HG02759 (cell line): ENCODE measurements around the gene GPRIN3.
"Not testable (repeated sequence)": the region's sequence is repeated elsewhere in the genome, so short reads cannot be mapped to it uniquely, and the experiment has no call there.

Experiments
- ATAC-seq: cut with Tn5 transposase; IDR thresholded peaks from one replicate; pipeline ENCODE4 v1.9.1; 2021; ENCODE audit warnings: mild to moderate bottlenecking, moderate library complexity; ENCODE audit not compliant: unreplicated experiment

Gene GPRIN3

GRCh38 chr4:89221167-89221867, 86.3 kb downstream of the GPRIN3 start:
- no peak for ATAC-seq

- no peak for ATAC-seq
These were observed 89.0 kb downstream of the GPRIN3 start for GRCh38 chr4:89218587-89218986.

- ATAC-seq: no peak
These were observed 90.0 kb downstream of the GPRIN3 start for GRCh38 chr4:89217604-89218003.

DNA sequence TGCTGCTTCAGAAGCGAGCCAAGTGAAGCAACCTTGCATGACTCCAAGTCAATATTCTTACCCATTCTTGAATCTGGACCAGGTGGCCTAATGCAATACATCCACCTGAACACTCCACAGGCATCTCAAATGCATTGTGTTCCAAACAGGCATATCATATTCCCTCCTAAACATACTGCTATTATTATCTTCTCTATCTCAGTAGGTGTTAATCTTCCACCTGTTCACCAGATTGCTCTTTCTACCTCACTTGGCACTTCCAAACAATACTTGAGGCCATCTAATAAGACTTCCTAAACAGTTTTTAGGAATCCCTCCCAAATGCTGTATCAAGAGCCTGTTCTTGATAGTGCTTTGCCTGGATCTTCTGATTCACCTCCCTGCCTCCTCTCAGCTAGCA, 90.7 kb downstream of the GPRIN3 start:
- ATAC-seq: no peak

- no peak for ATAC-seq
These were observed 91.2 kb downstream of the GPRIN3 start for GRCh38 chr4:89216422-89216821.

DNA sequence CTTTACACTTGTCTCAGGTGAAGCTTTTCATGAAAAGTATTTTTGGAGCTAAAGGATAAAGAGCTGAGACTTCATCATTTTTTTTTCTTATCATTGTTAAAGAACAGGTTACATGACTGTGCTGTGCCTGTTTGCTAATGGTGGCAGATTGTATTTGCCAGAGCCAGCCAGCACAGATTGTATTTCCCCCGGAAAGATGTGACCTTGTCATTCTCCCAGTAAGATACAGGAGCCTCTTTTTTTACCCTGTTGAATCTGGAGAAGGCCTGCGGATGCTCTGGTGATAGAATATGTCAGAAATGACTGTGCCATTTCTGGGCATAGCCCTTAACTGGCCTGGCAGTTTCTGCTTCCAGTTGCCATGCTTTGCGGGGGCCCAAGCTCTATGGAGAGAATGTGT, 91.9 kb downstream of the GPRIN3 start:
- no peak for ATAC-seq

GRCh38 chr4:89214308-89214707, 93.3 kb downstream of the GPRIN3 start:
- no peak for ATAC-seq

DNA sequence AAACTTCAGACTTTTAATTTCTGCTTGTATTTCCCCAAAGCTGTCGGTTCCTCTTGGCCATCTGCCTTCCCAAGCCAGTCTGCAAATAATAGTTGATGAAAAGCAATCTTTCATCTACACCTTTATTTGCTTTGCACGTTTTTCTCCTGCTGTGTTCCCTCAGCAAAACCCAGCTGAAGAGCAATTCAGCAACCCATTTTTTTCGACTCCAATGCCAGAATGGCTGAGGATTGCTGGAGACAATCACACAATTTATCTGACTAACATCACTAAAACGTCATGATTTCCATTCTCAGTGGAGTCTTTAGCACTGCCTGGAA, 94.3 kb downstream of the GPRIN3 start:
- ATAC-seq: no peak

- no peak for ATAC-seq
These were observed 94.8 kb downstream of the GPRIN3 start for GRCh38 chr4:89212666-89213381.

DNA sequence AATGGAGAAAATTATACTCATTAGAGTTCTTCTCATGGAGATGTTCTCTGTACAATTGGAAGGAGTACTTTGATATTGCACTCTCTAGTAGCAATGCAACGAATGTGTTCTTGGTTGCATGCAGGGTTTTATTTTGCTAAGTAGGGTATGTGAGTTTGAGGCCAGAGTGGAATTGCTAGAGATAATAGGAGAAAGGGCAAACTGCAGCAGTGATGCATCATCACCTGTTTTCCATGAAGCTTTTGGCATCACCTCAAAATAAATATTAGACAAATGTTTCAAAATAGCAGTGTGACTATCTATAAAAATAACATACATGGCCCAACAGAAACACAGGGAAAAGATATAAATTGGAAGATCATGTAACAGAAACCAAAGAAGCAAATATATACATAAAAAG, 103.0 kb downstream of the GPRIN3 start:
- no peak for ATAC-seq

- no peak for ATAC-seq
These were observed 103.7 kb downstream of the GPRIN3 start for GRCh38 chr4:89203902-89204301.

- not testable (repeated sequence) for ATAC-seq
These were observed 108.2 kb downstream of the GPRIN3 start for GRCh38 chr4:89199394-89199793.

DNA sequence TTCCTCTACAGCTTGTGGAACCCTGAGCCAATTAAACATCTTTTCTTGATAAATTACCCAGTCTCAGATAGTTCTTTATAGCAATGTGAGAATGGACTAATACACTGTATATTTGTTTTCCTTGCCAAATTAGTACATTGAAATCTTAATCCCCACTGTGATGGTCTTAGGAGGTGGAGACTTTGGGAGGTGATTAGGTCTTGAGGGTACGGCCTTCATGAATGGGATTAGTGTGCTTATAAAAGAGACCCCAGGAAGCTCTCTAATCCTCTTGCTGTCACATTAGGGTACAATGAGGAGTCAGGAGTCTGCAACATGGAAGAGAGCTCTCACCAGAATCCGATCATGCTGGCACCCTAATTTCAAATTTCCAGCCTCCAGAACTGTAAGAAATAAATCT, 109.7 kb downstream of the GPRIN3 start:
- no peak for ATAC-seq

DNA sequence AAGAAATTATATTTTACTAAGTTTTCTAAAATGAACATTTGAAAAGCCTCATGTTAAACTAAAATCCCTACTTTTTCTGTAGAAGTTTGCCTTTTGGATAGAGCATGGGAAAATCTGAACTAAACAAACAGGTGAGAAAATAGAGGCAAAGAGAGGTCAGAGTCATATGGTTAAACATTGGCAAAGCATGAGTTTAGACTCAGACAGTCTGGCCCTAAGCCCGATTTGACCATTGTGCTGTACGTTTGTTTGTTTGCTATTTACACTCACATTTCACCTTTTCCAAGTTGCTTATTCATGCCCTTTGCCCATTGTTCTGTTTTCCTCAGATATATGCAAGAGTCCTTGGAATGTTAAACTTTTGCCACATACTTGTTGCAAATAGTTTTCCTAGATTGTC, 110.9 kb downstream of the GPRIN3 start:
- no peak for ATAC-seq

GRCh38 chr4:89196056-89196674, 111.4 kb downstream of the GPRIN3 start:
- ATAC-seq: no peak

DNA sequence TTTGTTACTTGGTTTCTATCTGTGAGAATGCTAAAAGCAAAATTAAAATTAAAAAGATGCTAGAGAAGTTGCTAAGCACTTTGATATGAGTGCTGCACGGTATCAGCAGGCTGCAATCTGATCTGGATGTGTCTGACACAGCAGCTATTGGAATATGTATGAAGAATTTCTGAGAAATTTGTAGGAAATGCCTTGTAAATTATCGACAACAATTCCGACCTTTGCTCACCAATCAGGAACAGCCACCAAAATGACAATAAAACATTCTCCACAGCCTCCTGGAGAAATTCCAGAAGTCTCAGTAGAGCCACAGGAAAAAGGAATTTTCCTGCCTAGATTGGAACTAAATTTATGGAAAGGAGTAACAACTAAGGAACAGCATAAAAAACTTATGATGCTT, 113.8 kb downstream of the GPRIN3 start:
- no peak for ATAC-seq
